Progenitor cell of endocrine pancreas (in vitro differentiated cells): ENCODE data around the gene CHST13. TPM values are rescaled to one million over a fixed set of nuclear protein-coding genes. Genes with fewer than 3 reads are reported as not detected.

Experiments used
- DNase-seq: peaks from one replicate; pipeline ENCODE4 v3.0.0; 2021; ENCODE audit warnings: low spot score; ENCODE audit not compliant: unreplicated experiment
- H3K27ac Mint-ChIP-seq: 2 replicates; pipeline ENCODE4 v1.8.0; 2021; ENCODE audit warnings: mild to moderate bottlenecking, moderate library complexity, mixed read lengths
- H3K27me3 Mint-ChIP-seq: 2 replicates; pipeline ENCODE4 v1.8.0; 2021; ENCODE audit warnings: mixed read lengths
- H3K36me3 Mint-ChIP-seq: 2 replicates; pipeline ENCODE4 v1.8.0; 2022; ENCODE audit warnings: mixed read lengths; ENCODE audit not compliant: insufficient read depth
- H3K4me1 Mint-ChIP-seq: 2 replicates; pipeline ENCODE4 v1.8.0; 2021; ENCODE audit warnings: low read depth, mixed read lengths
- H3K4me3 Mint-ChIP-seq: 2 replicates; pipeline ENCODE4 v1.8.0; 2021; ENCODE audit warnings: low read depth, mild to moderate bottlenecking, moderate library complexity, mixed read lengths
- H3K9me3 Mint-ChIP-seq: 2 replicates; pipeline ENCODE4 v1.8.0; 2021; ENCODE audit warnings: low read depth, mixed read lengths
- CTCF ChIP-seq: fragments of 200-600 bp; sonication (generic); IDR thresholded peaks from one replicate; pipeline ENCODE4 v1.5.0; 2021; ENCODE audit warnings: antibody characterized with exemption, mild to moderate bottlenecking; ENCODE audit not compliant: unreplicated experiment
- total RNA-seq: library from RNA; stranded (reverse); gene quantifications from 2 replicates; pipeline ENCODE4 v1.2.1, GENCODE V29; 2021

The CHST13 gene
- total RNA-seq, 1 donor from 2014 or later, result 0.36 TPM

GRCh38 chr3:126537116-126537729 lies 13.3 kb downstream of the CHST13 start:
- H3K4me3 Mint-ChIP-seq, result no peak overlapping the region
- peaks cover 3% of the 10 kb centered on the region for H3K4me1 Mint-ChIP-seq
- H3K9me3 Mint-ChIP-seq, result no peaks in the 10 kb centered on the region
- no peak for DNase-seq
- H3K27me3 Mint-ChIP-seq, result peaks cover 29% of the 10 kb centered on the region
- TF ChIP-seq CTCF, result no peak
- peaks cover 1% of the 10 kb centered on the region for H3K36me3 Mint-ChIP-seq
- no peak overlapping the region for H3K27ac Mint-ChIP-seq

GRCh38 chr3:126537730-126538281 lies 13.9 kb downstream of the CHST13 start:
- TF ChIP-seq CTCF, result no peak
- no peak for DNase-seq
- Mint-ChIP-seq H3K4me1 (peaks cover 3% of the 10 kb centered on the region), H3K4me3 (no peak overlapping the region), H3K36me3 (peaks cover 1% of the 10 kb centered on the region), H3K9me3 (no peaks in the 10 kb centered on the region), H3K27me3 (peaks cover 23% of the 10 kb centered on the region), H3K27ac (no peak overlapping the region)

- H3K4me1 Mint-ChIP-seq, result peaks cover 3% of the 10 kb centered on the region
- no peak overlapping the region for H3K4me3 Mint-ChIP-seq
- TF ChIP-seq CTCF, result no peak
- peaks cover 20% of the 10 kb centered on the region for H3K27me3 Mint-ChIP-seq
- no peak overlapping the region for H3K27ac Mint-ChIP-seq
- H3K9me3 Mint-ChIP-seq, result no peaks in the 10 kb centered on the region
- H3K36me3 Mint-ChIP-seq, result peaks cover 1% of the 10 kb centered on the region
- no peak for DNase-seq
Observed at GRCh38 chr3:126538316-126538715, 14.4 kb downstream of the CHST13 start.

GRCh38 chr3:126538966-126539365 lies 15.0 kb downstream of the CHST13 start:
- Mint-ChIP-seq H3K4me3 (no peak overlapping the region), H3K27me3 (peaks cover 14% of the 10 kb centered on the region), H3K27ac (peak overlapping the region; percentile 53), H3K4me1 (peaks cover 7% of the 10 kb centered on the region), H3K36me3 (peaks cover 1% of the 10 kb centered on the region), H3K9me3 (no peaks in the 10 kb centered on the region)
- no peak for DNase-seq
- TF ChIP-seq CTCF, result no peak

GRCh38 chr3:126539558-126540250 lies 15.7 kb downstream of the CHST13 start:
- no peak for TF ChIP-seq CTCF
- H3K9me3 Mint-ChIP-seq, result no peaks in the 10 kb centered on the region
- no peak overlapping the region for H3K4me3 Mint-ChIP-seq
- no peak for DNase-seq
- H3K4me1 Mint-ChIP-seq, result peaks cover 8% of the 10 kb centered on the region
- H3K36me3 Mint-ChIP-seq, result peaks cover 1% of the 10 kb centered on the region
- H3K27ac Mint-ChIP-seq, result no peak overlapping the region
- peaks cover 8% of the 10 kb centered on the region for H3K27me3 Mint-ChIP-seq
